Measurements from ENCODE around the gene GAL3ST2.
"Not testable (repeated sequence)": the region's sequence is repeated elsewhere in the genome, so short reads cannot be mapped to it uniquely, and the experiment has no call there.

GAL3ST2 gene

GRCh38 chr2:241799522-241800197, 23.0 kb downstream of the GAL3ST2 start:
- Histone ChIP-seq H3K27me3 (replicated peaks; ENCODE audit: control insufficient read depth, insufficient read depth, low read length) (no peaks in the 10 kb centered on the region), H3K36me3 (ENCODE audit: control insufficient read depth, insufficient read depth, low read length) (no peaks in the 10 kb centered on the region), H3K4me3 (replicated peaks; ENCODE audit: low read depth, low read length) (no peak overlapping the region)
- no peak for TF ChIP-seq CTCF (IDR thresholded peaks at IDR 0.05; ENCODE audit: insufficient read depth, low read length, poor library complexity, severe bottlenecking)
- no peak for DNase-seq (ENCODE audit: extremely low read depth, insufficient read length)

GRCh38 chr2:241800198-241800903, 23.7 kb downstream of the GAL3ST2 start:
- DNase-seq (ENCODE audit: extremely low read depth, insufficient read length); H3K4me3 ChIP-seq (replicated peaks; ENCODE audit: low read depth, low read length); H3K27me3 ChIP-seq (replicated peaks; ENCODE audit: control insufficient read depth, insufficient read depth, low read length); H3K36me3 ChIP-seq (ENCODE audit: control insufficient read depth, insufficient read depth, low read length): not testable (repeated sequence)

GRCh38 chr2:241801611-241802420, 25.2 kb downstream of the GAL3ST2 start:
- Histone ChIP-seq H3K4me3 (replicated peaks; ENCODE audit: low read depth, low read length) (no peak overlapping the region), H3K27me3 (replicated peaks; ENCODE audit: control insufficient read depth, insufficient read depth, low read length) (no peaks in the 10 kb centered on the region), H3K36me3 (ENCODE audit: control insufficient read depth, insufficient read depth, low read length) (no peaks in the 10 kb centered on the region)
- DNase-seq (ENCODE audit: extremely low read depth, insufficient read length) = peak; percentile 6
- TF ChIP-seq CTCF (IDR thresholded peaks at IDR 0.05; ENCODE audit: insufficient read depth, low read length, poor library complexity, severe bottlenecking) = no peak

GRCh38 chr2:241802421-241803318, 26.0 kb downstream of the GAL3ST2 start:
- H3K36me3 ChIP-seq (ENCODE audit: control insufficient read depth, insufficient read depth, low read length) = no peaks in the 10 kb centered on the region
- no peak for DNase-seq (ENCODE audit: extremely low read depth, insufficient read length)
- H3K27me3 ChIP-seq (replicated peaks; ENCODE audit: control insufficient read depth, insufficient read depth, low read length) = no peaks in the 10 kb centered on the region
- H3K4me3 ChIP-seq (replicated peaks; ENCODE audit: low read depth, low read length) = no peak overlapping the region
- TF ChIP-seq CTCF (IDR thresholded peaks at IDR 0.05; ENCODE audit: insufficient read depth, low read length, poor library complexity, severe bottlenecking) = no peak

- peak; percentile 84 for DNase-seq (ENCODE audit: extremely low read depth, insufficient read length)
- Histone ChIP-seq H3K4me3 (replicated peaks; ENCODE audit: low read depth, low read length) (peak overlapping the region; percentile 45), H3K36me3 (ENCODE audit: control insufficient read depth, insufficient read depth, low read length) (no peaks in the 10 kb centered on the region), H3K27me3 (replicated peaks; ENCODE audit: control insufficient read depth, insufficient read depth, low read length) (no peaks in the 10 kb centered on the region)
- no peak for TF ChIP-seq CTCF (IDR thresholded peaks at IDR 0.05; ENCODE audit: insufficient read depth, low read length, poor library complexity, severe bottlenecking)
These were observed 27.0 kb downstream of the GAL3ST2 start for GRCh38 chr2:241803387-241804325.
